Urothelium cell line (cell line): ENCODE data around the gene NTN1.

Experiments used
- DNase-seq: peaks from one replicate; pipeline ENCODE4 v3.0.0; 2011; ENCODE audit warnings: low spot score, mixed read lengths
- FAIRE-seq: peaks from 2 replicates; lab custom pipeline; 2011; peaks lifted over from hg19 to GRCh38; lab: Jason Lieb, UNC

The NTN1 gene

DNA sequence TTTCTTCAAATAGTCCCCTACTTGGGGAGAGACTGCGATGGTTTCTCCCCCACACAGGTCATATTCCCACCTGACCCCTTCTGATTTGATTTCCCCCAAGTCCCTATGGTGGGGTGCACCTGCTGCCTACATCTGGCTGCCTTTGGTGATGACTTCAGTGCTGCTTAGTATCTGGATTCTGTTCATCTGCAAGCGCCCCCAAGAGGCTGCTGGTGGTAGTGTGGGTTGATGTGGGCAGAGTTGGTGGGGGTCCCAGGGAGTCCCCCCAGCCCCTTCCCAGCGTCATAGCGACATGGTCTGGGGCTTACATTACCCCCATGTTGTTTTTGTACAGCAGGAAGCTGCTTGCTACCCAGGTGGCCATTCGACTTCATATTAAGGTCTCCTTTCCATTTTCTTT, 99.2 kb downstream of the NTN1 start:
- FAIRE-seq (no peak), DNase-seq (no peak)

GRCh38 chr17:9121186-9121820, 100.0 kb downstream of the NTN1 start:
- no peak for DNase-seq
- FAIRE-seq: no peak

DNA sequence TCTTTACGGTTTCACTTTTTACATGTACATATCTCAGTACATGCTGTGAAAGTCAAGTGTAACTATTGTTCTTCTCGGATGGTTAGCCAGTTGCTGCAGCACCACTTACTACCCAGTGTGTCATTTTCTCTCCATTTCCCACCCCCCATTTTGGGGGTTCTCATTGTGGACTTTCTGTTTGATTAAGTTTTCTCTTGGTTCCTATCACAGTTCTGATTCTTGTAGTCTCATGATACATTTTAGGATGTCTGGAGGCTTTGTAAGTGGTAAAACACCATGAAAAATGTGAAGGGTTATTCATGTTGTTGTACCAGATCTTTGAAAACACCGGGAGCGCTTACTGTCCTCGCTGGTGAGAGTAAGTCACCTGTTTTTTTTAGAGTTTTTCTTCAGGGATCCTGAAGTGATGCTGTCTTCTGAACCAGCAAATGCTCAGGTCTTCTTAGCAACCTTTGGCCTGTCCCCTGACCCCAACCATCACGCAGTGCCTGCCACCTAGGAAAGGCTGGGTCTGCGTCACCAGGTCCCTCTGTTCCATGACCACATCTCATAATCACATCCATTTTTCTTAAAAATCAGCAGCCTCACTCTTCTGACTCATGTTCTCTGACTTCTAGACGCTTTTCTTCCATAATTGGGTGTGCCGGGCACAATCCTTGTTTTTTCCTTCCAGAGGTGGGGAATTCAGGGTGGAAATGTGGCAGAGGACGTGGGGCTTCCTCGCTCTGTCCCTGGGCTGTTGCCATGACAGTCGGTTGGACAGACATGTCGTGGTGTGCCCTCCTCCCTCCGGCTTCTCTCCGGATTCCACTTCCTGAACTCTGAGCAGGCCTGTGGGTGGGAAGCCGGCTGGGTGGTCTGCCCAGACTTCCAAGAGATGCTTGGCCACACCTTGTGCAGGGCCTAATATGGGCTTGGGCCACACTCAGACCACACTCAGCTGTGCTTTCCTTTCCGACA, 102.6 kb downstream of the NTN1 start:
- no peak for FAIRE-seq

DNA sequence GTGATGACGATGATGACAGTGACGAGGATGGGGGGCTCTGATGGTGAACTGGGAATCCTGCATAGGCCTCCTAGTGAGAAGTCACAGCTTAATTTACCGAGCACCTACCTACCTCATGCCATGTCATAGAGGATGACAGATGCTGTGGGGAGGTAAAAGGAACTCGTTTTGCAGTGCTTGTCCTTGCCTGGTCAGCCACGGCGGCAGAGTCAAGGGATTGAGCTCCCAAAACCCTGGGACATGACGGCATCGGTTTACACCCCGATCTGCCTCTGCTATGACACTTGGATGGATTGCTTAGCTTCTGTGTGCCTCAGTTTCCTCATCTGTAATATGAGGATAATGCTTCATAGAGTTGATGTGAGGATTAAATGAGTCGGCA, 103.2 kb downstream of the NTN1 start:
- FAIRE-seq (no peak), DNase-seq (no peak)

More for the DNA sequence above, 102.6 kb downstream of the NTN1 start:
- DNase-seq: no peak

DNA sequence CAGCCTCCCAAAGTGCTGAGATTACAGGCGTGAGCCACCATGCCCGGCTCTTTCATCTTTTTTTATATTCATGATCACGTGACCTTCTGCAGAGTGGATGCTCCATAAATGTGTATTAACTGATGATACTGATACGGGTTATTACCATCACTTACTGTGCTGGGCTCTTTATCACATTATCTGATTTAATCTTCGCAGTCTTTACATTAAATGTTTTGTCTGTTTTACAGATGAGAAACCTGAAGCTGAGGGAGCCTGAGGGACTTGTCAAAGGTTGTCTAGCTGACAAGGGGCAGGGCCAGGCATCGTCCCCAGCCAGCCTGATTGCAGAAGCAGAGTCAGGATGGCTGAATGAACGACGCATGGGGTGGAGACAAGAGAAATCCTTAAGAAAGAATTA, 104.4 kb downstream of the NTN1 start:
- FAIRE-seq (no peak), DNase-seq (no peak)

DNA sequence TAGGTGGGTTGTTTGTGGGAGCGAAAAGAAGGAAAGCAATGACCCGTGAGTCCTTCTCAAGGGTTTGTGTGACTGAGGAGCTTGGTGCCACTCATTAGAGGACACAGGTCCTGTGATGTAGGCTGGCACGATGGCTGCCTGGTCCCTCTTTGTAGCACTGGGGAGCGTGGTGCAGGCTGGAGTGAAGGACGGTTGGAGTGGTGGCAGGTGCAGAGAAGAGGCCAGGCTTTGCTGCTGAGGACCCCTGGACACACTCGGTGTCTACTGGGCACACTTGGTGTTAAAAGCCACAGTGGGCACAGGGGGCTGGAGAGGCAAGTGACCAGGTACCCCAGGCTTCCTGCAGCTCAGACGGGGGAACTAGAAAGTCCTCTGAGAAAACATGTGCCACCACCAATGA, 106.0 kb downstream of the NTN1 start:
- FAIRE-seq: no peak
- no peak for DNase-seq

DNA sequence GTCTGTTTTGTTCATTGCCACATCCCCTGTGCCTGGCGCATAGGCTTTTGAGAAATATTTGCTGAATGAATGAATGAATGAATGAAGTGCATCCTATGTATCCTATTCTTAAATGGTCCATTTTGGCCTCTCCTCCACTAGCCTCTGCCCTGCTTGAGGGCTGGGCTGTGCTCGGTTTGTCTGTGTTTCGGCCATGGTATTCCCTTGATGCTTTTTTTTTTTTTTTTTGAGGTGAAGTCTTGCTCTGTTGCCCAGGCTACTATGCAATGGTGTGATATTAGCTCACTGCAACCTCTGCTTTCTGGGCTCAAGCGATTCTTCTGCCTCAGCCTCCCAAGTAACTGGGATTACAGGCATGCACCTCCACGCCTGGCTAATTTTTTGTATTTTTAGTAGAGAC, 110.1 kb downstream of the NTN1 start:
- DNase-seq (no peak), FAIRE-seq (no peak)

DNA sequence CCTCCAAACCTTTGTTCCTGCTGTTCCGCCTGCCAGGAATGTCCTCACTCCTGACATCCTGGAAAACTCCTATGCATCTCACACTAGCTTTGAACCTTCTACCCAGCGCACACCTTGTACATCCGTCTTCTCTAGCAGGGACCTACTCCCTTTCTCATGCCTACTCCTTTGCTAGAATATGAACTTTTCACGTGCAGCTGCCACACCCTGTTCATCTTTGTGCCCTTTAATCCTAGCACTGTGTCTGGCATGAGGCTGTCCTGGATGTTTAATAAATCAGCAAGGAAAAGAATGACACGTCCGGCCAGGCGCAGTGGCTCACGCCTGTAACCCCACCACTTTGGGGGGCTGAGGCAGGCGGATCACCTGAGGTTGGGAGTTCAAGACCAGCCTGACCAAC, 111.0 kb downstream of the NTN1 start:
- no peak for FAIRE-seq
- no peak for DNase-seq

- FAIRE-seq (no peak), DNase-seq (no peak)
Observed at GRCh38 chr17:9132944-9133610, 111.8 kb downstream of the NTN1 start.

GRCh38 chr17:9138161-9138717, 116.9 kb downstream of the NTN1 start:
- FAIRE-seq (no peak), DNase-seq (no peak)

DNA sequence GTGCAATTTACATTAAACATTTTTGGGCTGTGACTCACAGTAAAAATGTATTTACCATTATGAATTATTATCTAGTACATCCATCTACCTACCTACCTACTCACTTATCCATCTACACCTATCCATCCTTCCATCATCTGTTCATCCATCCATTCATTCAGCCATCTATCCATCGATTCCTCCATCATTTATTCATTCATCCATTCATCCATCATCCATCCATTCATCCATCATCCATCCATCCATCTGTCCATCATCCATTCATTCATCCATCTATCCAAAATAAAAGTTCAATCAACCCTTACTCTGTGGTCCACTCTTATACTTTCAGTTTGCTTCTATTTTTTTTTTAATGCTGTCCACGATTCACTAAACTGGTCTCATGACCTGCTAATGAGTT, 118.4 kb downstream of the NTN1 start:
- no peak for DNase-seq
- FAIRE-seq: no peak

GRCh38 chr17:9140550-9141424, 119.5 kb downstream of the NTN1 start:
- FAIRE-seq (no peak), DNase-seq (no peak)

GRCh38 chr17:9141425-9141753, 120.1 kb downstream of the NTN1 start:
- DNase-seq: no peak
- no peak for FAIRE-seq

GRCh38 chr17:9142772-9143494, 121.6 kb downstream of the NTN1 start:
- FAIRE-seq (no peak), DNase-seq (no peak)

DNA sequence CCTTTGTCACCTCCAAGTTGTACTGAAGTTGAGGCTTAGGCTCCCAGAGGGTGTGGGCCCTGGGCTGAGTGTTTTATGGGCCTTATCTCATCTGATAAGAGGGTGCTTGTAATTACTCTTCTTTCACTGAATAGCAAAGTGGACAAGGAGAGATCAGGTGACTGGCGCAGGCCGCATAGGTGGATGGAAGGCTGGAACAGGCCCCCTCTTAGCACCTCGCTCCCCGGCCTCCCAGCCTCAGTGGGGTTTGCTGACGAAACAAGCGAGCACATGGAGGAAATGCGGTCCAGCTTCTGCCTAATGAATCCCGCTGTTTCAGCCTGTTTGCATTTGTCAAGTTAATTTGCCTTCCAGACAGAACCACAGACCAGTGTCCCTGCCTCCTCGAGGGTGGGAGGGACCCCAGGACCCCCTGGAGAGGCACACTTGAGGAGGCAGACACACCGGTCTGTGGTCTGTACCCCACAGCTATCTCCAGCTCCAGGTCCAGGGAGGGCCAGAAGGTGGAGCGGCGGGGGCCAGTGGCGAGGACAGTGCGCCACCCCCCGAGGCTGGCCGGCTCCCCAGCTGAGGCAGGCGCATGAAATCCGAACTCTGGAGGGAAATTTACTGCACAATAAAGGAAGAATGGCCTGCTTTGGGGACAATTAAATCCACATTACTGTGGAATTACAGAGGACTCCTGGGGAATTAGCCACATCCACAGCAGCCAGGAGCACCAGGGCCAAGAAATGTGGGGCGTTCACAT, 123.4 kb downstream of the NTN1 start:
- FAIRE-seq (no peak), DNase-seq (no peak)

DNA sequence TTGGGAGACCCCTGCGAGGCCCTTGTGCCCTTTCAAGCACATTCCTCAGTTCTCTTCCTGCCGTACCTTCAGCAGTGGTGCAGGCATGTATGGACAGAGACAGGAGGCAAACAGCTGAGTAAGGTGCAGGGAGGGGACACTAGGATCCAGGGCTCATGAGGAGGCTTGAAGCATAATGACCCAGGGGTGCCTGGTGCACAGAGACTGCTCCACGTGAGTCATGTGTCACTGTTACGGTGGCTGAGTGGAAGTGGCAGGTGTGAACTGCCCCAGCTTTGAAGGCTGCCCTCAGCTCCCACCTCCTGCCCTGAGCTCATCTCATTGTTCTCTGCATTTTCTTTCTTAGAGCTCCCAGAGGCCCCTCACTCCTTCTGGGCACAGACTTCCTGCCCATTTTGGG, 124.8 kb downstream of the NTN1 start:
- FAIRE-seq: no peak
- DNase-seq: no peak

DNA sequence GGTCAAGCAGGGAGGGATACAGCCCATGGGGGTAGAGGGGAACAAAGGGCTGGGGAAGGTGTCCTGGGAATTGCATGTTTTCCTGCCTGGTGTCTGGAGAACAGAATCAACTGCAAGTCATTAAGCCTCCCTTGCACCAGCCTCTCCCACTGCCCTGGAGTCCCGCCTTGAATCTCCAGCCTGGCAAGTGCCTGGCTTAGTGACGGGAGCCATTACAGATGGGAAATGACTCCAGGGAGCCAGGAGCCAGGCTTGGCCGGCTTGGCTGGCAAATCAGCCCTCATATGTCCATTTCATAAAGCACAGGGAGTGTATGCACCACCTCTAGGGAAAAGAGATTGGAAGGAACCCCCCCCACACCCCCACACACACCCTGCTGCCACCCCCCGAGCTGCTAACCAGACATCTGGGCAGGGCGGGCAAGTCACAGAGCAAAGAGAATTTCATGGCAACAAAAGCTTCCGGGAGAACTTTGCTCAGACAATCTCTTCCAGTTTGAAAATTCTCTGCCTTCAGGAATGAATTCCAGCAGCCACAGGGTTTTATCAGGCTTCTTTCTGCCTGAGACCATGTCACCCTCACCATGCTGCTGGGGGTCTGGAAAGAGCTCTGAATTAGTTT, 127.7 kb downstream of the NTN1 start:
- DNase-seq (no peak), FAIRE-seq (no peak)

- FAIRE-seq (no peak), DNase-seq (no peak)
Observed at GRCh38 chr17:9150446-9151090, 129.3 kb downstream of the NTN1 start.
